GM12872 (cell line): ENCODE results near the gene ZNF229.

Experiments
- CTCF ChIP-seq: IDR thresholded peaks from 3 replicates; pipeline ENCODE4 v1.5.1; 2011; ENCODE audit warnings: low read depth, mild to moderate bottlenecking, low read length, moderate library complexity; ENCODE audit not compliant: insufficient read depth

The ZNF229 gene

GRCh38 chr19:44447916-44448674 is at the start of gene ZNF229:
ZNF229 (minus strand) TSS chr19:44448472; CDS start chr19:44442847, 5,625 bp downstream.
- no peak for TF ChIP-seq CTCF

- TF ChIP-seq CTCF = no peak
Measured at GRCh38 chr19:44496711-44497110, 48.4 kb upstream of the ZNF229 start.

GRCh38 chr19:44476559-44477408 is 28.5 kb upstream of the ZNF229 start:
- no peak for TF ChIP-seq CTCF

GRCh38 chr19:44455100-44455499 is 6.8 kb upstream of the ZNF229 start:
- TF ChIP-seq CTCF = no peak

GRCh38 chr19:44452367-44452766 is 4.1 kb upstream of the ZNF229 start:
- no peak for TF ChIP-seq CTCF

- TF ChIP-seq CTCF = no peak
Measured at GRCh38 chr19:44451687-44452086, 3.4 kb upstream of the ZNF229 start.

GRCh38 chr19:44438441-44438840 is 9.8 kb downstream of the ZNF229 start:
- TF ChIP-seq CTCF = no peak
